Spleen (tissue), 7 donors: ENCODE results near the gene ZNF726.

Experiments used
- CTCF ChIP-seq, 11 experiments: fragments of 200-600 bp in 7 of 11; fragments of 450-650 bp in 4 of 11; sonication (generic) in 4 of 11; IDR thresholded peaks in 8 of 11; conservative IDR thresholded peaks in 3 of 11; 1 replicate in 7 of 11; 2 replicates in 4 of 11; pipeline versions ENCODE4 v1.4.0 to v1.8.0; 2016 to 2021; ENCODE audit warnings: antibody characterized with exemption in 11 of 11, inconsistent platforms in 4 of 11, mild to moderate bottlenecking in 1 of 11
- POLR2A ChIP-seq, 3 donors: fragments of 450-650 bp; IDR thresholded peaks; one replicate each; pipeline ENCODE4 v1.5.1; 2017; ENCODE audit warnings: antibody characterized with exemption in 3 of 3, mild to moderate bottlenecking in 1 of 3
- donor health status: DM: no; HTN: no; CAD: no; lungs with moderate emphysema.
- donor health status: DM: no; HTN: no; CAD: no.
- donor health status: DM: no; HTN: no; CAD: no.

- TF ChIP-seq CTCF (IDR thresholded peaks at IDR 0.05 in 8 of 11, conservative IDR thresholded peaks at IDR 0.05 in 3 of 11) (no peak), POLR2A (IDR thresholded peaks at IDR 0.05) (no peak)
Measured at GRCh38 chr19:23974941-23975340, 60.3 kb downstream of the ZNF726 start.
